Left colon (tissue), 2 donors: Measurements from ENCODE around the gene GLYAT. TPM values are rescaled to one million over a fixed set of nuclear protein-coding genes. Genes with fewer than 3 reads are reported as not detected.
"Not testable (repeated sequence)": the region's sequence is repeated elsewhere in the genome, so short reads cannot be mapped to it uniquely, and the experiment has no call there.

Experiments
- ATAC-seq: fragments of 200-7000 bp; cut with Tn5 transposase; one replicate; pipeline ENCODE4 v1.9.1; 2020; ENCODE audit warnings: mild to moderate bottlenecking, moderate library complexity
- DNase-seq, 2 donors: peaks; one replicate each; pipeline ENCODE4 v3.0.0-alpha.2; 2020
- intact Hi-C, 2 donors: fragments of 100-400 bp; cut with DNase I in 1 of 2; cut with micrococcal nuclease in 1 of 2; formaldehyde crosslinking; loops; one replicate each; pipeline versions ENCODE4 v1.11.2 to v1.14.0; 2022; cut with DNase I, micrococcal nuclease
- total RNA-seq, 2 donors: library from RNA; stranded (reverse); fragmentation: NEBNext Ultra II Directional; extraction: Animal tissue kit (Norgen Biotek cat#: 25700); gene quantifications; one replicate each; pipeline ENCODE4 v1.2.1, GENCODE V29; 2021
- donor health status: DM: no; HTN: no; CAD: no.
- donor health status: DM: yes; HTN: yes; CAD: no.

GLYAT gene
- total RNA-seq, 2 donors from 2014 or later: 0.14 TPM; not detected in 1

DNA sequence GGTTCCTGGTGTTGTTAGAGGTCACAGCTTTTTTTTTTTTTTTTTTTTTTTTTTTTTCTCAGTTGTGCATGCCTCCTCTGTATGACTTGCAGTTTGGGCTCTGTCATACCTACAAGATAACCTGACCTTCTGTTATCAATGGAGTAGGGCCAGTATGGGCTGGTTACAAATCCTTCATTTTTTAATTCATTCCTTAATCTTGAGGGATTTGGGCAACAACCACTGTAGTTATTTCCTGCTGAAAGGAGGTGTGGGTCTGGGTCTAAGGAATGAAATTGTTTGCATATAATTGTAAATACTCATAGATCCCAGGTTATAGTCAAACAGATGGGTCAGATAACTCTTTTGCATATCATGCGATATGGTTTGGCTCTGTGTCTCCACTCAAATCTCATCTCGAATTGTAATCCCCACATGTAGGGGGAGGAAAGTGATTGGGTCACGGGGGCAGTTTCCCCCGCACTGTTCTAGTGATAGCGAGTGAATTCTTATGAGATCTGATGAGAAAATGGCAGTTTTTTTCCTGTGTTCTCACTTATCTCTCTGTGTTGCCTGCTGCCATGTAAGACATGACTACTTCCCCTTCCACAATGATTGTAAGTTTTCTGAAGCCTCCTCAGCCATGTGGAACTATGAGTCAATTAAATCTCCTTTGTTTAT is 14.1 kb upstream of the GLYAT start:
- DNase-seq: no peak
- ATAC-seq: no peak
- intact Hi-C loops: no loop called here

DNA sequence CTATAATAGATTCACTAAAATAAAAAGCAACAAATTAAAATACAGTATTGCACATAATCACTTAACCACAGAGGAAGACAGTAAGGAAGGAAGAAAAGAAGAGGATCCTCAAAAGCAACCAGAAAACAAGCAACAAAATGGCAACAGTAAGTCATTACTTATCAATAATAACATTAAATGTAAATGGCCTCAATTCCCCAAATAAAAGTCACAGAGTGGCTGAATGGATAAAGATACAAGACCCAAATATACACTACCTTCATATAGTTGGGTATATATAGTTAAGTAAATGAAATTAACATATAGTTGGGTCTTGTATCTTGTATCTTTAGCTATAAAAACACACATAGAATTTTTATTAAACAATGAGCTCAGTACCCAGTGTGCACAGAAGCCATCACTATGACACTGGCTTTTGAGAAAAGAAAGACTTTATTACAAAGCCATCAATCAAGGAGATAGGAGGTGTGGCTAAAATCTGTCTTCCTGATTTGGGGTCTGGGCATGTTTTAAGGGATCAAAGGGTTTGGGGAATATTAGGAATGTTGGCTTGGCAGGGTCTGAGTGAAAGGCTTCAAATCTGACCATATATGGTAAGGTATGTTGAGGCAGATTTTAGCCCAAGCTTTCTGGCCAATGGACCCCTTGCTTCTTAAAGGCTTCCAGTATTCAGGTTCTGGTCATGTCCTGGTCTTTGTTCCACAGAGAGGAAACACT is 13.4 kb upstream of the GLYAT start:
- ATAC-seq: no peak
- no peak for DNase-seq
- intact Hi-C loops: no loop called here

DNA sequence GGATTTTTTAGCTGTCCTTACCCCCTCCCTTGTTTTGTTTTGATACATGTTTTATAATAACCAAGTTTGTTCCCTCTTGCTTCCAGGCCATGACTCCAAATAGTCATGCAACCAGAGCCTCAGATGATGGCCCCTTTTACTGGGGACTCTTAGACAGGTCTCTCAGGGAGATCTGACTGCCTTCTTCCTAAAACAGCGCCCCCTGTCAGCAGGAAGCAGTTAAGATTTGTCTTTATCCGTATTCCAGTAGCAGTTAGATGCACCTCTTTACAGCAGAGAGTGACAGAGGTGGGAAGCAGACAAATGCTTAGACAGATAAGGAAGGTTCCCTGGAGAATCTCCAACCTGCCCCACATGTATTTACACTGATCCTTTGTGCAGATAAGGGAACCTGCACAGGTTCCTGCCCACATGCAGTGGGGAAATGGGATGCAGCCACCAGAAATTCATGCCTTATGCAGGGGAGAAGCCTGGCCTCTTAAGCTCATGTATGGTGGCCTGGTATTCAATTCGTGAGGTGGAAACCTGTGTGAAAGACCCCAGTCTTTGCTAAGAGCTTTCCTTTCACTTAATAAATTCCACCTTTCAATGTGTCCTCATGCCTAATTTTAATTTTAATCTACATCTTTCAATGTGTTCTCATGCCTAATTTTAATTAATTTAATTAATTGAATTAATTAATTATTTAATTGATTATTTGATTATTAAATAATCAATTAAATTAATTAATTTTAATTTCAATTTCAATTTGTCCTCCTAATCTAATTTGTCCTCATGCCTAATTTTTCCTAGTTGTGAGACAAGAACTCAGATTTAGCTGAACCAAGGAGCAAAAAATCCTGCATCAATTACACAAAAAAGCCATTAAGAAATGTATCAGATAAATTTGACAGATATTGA is 11.5 kb upstream of the GLYAT start:
- intact Hi-C loops: no loop called here
- ATAC-seq (no peak), DNase-seq (no peak)

DNA sequence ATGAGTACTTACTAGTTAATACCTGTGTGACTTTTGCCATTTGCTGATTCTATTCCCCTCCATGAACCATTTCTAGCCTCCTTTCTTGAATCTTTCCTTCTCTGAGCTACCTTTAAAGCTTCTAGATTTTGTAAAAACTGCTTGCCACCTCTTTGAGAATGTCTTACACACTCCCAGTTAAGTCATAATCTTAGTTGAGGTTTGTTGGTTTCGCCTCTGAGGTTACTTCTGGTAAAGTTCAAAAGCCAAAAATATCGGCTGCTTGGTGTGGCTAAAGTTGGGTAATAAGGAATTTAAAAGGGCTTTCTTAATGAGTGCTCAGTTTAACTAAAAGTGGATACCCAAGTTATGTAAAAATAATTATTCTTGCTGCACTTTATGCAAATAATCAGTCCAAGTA is 10.4 kb upstream of the GLYAT start:
- ATAC-seq (no peak), DNase-seq (no peak)
- intact Hi-C loops: no loop called here

DNA sequence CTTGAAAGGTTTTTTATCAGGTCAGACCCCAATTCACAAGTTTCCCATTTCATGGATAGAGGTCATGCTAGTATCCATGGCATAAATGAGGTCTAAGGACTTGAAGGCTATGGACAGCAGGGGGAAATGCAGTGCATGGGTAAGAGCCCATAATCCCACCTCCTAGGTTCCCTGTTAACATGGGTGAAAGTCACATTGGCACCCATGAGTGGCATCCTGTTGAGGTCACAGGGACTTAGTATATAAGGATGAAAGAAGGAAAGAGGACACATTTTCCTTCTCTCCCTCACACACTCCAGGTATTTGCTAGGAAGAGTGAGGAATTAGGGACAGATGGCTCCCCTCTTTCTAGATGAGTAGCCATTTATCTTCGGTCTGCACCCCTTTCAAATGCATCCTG is 9.4 kb upstream of the GLYAT start:
- no peak for ATAC-seq
- no peak for DNase-seq
- intact Hi-C loops: no loop called here

DNA sequence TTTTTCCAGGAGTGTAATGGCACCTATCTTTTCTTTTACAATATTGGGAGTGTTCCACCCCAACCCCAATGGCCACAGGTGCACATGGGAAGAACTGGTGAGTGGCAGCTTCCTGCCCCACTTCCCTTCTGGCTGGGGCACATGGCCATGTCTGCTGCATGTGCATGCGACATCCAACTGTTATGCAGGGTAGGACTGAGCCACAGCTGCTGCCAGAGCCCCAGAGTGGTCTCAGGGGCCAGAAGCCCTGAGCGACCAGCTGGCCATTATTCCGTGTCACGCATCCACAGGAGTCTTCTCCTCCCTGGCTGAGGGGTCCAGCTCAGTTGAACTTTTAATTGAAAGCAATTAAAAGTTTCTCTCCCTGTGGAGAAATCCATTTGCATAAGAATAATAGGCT is 8.7 kb upstream of the GLYAT start:
- DNase-seq: no peak
- intact Hi-C loops: no loop called here
- no peak for ATAC-seq

DNA sequence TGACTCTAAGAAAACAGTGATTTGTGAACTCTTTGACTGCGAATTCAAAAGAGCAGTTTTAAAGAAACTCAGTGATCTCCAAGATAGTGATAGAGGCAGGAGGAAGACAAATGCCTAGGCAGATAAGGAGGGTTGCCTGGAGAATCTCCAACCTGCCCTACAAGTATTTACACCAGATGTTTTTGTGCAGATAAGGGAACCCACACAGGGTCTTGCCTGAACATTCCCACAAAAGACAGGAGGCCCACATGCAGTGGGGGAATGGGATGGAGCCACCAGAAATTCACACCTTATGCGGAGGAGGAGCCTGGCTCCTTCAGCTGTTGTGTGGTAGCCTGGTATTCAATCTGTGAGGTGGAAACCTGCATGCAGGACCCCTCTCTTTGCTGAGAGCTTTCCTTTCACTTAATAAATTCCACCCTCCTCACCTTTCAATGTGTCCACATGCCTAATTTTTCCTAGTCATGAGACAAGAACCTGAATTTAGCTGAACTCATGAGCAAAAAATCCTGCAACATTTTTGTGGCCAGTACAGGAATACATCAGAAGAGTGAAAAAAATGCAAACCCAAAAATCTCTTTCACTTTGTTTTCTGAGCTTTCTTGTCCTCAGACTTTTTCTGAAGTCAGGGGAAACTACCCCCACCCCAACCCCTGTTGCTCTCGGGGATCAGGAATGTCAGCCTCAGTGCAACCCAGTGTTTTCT is 8.1 kb upstream of the GLYAT start:
- intact Hi-C loops: no loop called here

DNA sequence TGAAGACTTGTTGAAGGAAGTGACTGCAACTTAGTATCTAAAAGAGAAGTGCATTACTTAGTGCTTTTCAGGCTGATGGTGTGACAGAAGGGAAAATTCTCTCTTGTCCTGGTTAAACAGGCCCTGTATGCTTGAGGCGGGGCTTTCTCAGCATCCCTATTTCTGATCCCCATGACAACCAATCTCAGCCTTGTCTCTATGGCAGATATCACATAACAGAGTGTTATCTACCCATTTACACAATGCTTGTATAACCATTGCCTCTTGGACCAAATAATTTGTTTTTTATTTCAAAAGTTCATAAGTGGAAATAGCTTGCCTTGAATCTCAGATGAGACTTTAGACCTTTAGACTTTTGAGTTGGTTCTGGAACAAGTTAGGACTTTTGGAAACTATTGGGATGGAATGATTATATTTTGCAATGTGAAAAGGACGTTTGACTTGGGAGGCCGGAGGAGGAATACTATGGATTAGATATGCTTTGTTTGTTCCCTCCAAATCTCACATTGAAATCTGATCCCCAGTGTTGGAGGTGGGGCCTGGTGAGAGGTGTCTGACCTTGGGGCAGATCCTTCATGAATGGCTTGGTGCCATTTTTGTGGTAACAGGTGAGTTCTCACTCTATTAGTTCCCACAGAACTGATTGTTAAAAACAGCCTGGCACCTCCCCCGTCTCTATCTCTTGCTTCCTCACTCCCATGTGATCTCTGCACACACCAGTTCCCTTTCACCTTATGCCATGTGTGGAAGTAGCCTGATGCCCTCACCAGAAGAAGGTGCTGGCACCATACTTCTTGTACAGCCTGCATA is 3.1 kb upstream of the GLYAT start:
- DNase-seq (no peak), ATAC-seq (no peak)
- intact Hi-C loops: no loop called here

More for the DNA sequence above, 8.1 kb upstream of the GLYAT start:
- no peak for ATAC-seq
- no peak for DNase-seq

DNA sequence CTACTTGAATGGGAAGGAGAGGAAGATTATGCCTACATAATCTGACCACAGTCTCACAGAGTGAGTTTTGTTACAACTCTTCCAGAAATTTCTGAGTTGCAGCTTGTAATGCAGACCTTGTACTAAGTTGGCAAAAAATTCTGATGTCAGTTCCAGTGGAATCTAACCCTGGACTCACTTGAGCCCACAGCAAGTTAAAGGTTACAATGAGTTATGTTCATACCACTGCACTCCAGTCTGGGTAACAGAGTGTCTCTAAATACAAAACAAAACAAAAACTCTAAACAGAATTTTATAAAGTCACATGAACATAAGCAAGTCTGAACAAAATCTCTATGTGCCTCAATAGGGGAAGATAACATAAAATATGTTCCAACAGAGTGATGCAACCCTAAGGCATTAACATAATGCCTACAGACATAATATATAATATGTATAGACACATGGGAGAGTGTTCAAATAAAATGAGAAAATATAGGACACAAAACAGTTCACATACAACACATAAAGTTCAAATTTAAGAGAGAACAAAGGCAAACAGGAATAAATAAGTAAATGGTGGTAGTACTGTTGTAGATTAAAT is 1.1 kb downstream of the GLYAT start:
- ATAC-seq: no peak
- intact Hi-C loops: no loop called here
- no peak for DNase-seq

DNA sequence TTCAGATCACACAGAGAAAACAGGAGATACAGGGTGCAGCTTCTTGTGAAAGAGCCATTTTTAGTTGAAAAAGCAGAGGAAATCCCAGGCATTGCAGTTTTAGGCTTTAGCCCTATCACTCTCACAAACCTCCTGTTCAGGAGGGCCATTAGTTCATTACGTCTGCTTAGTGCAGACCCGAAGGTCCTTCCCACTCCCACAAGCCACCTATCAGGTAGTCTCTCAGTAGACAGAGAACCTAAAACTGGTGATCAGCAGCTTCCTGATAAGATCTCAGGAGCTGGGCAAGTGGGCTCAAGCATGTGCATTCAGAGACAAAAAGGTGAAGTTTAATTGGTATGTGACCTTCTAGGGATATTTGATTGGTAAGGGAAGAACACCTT is 4.3 kb downstream of the GLYAT start:
- DNase-seq (no peak), ATAC-seq (no peak)
- intact Hi-C loops: no loop called here

DNA sequence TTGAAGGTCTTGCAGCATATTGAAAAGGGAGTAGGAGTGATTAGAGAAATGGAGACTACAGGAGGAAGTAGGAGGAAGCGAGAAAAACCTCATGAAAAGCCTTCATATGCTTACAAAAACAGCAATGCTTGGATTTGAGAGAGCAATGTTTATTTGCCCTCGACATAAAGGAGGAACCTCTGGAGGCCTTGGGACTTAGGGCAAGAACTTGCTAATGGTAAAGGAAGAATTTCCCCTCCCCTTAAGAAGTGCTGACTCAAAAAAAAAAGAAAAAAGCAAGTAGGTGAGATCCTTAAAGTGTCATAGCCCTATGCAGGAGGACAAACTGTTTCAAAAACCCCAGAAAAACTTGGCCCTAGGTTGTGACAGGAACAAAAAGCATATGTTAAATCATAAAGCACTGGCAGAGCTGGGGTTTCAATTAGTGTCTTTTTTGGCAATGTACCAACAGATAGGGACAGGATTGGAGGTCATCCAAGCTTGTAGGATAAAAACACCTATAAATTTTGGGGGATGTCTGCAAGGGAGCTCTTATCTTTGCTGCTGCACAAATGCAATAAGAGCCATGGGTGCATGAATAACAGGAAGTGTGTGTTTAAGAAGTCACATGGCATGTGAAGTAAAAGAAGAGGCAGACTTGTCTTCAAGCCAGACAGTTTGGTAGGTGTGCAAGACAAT is 4.9 kb downstream of the GLYAT start:
- intact Hi-C loops: no loop called here
- DNase-seq (no peak), ATAC-seq (peak; percentile 48)

DNA sequence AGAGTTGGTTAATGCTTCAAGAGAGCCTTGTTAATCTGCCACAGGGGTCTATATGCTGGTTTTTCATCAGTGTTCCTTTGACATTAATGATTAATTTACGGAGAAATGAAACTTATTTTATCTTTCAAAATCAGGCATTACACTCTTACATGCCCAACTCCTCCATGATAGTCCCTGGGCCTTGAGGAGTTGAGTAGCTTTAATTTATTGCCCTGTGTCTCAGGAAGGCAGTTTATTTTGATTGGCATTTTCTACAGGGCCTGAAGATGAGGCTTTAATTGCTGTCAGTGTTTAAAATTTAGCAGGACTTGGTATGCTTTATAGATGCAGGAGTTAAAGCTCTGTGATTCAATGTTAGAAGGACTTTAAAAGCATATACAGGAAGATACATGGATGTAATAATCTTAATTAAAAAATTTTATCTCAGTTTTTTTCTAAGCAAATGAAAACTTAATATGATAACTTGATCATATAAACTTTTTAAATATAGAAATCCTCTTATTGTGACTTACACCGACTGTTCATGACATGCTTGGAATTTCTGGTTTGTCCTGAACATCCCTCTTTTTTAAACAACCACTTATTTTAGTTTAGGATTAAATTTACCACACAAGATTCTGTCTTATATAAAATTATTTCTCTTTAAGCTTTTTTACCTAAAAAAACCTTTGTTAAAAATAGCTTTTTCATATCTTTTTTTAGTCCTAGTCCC is 12.2 kb downstream of the GLYAT start:
- ATAC-seq (no peak), DNase-seq (no peak)
- intact Hi-C loops: no loop called here

DNA sequence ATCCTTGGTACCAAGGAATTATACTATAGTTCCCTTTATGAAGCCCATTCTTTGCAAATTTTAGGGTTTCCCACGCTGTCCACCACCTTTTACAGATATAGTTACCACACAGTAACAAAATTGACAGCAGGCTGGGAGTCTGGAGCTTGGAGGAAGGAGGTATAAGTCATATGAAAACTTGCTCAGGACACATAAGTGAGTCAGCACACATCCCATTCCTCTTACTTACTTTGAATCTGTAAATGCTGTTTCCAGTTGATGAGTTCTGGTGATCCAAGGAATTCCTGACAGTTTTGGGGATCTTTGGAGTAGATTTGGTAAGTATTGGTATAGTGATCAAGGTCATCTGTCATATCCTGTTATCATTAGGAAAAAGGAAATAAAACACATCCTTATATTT is 19.2 kb downstream of the GLYAT start:
- ATAC-seq (no peak), DNase-seq (no peak)
- intact Hi-C loops: no loop called here

DNA sequence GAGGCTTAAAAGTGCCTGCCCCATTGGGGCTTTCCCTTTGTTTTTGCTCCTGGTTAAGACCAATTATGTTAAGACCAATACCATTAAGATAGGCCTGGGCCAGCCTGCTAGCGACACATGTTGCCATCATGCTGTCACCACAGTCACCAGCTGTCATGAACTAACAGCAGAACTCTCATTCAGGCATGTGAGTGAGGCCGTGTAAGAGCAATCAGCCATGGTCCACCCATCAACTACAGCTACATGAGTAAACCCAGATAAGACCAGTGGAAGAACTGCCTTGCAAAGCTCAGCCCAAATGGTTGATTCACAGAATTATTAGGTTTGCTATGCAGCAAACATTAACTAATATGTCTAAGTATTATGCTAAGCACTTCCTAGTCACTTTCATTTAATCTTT is 19.9 kb downstream of the GLYAT start:
- DNase-seq (no peak), ATAC-seq (no peak)
- intact Hi-C loops: no loop called here

DNA sequence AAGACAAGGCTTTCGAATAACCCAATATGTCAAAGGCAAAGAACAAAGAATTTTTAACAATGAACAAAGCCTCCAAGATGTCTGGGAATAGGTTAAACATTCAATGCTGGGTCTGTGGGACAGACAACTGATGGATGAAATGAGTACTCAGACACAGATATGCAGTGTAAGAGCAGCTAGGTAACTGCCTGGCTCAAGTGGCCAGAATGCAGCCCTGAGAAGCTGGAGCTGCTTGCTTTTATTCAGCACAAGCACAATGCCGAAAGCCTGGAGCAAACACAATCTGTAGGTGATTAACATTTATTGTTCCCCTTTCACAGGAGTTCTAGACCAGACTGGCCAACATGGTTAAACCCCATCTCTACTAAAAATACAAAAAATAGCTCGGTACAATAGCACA is 24.0 kb downstream of the GLYAT start:
- intact Hi-C loops: no loop called here
- DNase-seq (no peak), ATAC-seq (no peak)

DNA sequence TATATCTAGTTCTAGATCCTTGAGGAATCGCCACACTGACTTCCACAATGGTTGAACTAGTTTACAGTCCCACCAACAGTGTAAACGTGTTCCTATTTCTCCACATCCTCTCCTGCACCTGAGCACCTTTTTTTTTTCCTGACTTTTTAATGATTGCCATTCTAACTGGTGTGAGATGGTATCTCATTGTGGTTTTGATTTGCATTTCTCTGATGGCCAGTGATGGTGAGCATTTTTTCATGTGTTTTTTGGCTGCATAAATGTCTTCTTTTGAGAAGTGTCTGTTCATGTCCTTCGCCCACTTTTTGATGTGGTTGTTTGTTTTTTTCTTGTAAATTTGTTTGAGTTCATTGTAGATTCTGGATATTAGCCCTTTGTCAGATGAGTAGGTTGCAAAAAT is 34.9 kb downstream of the GLYAT start:
- intact Hi-C loops: loop anchor here in 1 of 2 donors (10.0 kb wide), 1 partner anchor 68 kb away; no protein-coding TSS in a partner anchor
- ATAC-seq, DNase-seq: not testable (repeated sequence)

DNA sequence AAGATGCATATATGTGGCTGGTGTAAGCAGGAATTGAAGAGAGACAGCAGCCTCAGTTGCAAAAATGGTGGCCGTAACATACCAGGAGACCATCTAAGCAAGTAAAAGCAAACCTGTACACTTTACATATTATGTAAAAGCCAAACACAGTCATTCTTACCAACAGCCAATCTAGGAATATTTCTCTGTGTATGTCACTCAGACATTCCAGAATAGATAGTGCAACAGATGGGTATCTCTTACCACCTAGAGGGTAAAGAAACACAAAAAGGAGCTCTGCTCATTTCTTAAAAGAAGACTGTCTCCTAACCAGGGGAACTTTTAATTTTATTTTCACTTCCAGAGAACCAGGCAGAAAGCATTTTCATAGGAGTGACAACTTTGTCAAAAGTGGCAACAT is 38.7 kb downstream of the GLYAT start:
- no peak for DNase-seq
- intact Hi-C loops: loop anchor here in 1 of 2 donors (10.0 kb wide), 1 partner anchor 72 kb away; no protein-coding TSS in a partner anchor

More for the DNA sequence above, 38.7 kb downstream of the GLYAT start:
- ATAC-seq: no peak
